ENCODE results near the gene FAM13B.
"Not testable (repeated sequence)": the region's sequence is repeated elsewhere in the genome, so short reads cannot be mapped to it uniquely, and the experiment has no call there.

The FAM13B gene

DNA sequence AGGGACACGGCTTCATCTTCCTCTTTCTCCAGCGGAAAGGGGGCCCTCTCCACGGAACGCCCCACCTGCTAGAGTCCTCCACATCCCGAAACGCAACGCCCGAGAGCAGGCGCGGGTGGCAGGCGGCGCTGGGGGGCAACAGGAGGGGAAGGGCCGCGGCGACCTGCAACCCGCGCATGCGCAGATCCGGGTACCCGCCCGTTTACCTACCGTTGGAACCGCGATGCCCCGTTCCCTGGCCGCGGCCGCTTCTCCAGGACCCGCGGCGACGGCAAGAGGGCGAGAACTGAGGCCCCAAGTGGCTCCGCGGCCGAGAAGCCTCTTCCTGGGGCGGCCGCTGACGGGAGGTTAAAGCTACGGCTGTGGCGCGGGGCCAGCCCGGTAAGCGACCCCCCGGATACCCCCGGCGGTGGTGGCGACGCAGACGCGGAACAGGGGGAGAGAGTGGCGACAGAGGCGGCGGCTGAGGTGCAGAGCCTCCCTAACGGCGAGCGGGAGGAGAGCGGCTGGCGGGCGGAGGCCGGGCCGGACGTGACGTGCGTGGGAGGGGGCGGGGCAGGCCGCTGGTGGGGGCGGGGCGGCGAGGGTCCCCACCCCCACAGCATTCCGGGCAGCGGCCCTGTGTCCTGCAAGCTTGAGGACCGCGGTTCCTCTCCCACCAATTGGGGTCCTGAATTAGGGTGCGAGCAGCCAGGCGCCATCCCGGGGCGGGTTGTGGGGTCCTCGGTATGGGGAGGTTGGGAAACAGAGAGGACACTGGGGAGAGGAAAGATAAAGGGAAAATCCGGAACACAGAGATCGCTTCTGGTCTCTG, at the start of gene FAM13B:
Gene FAM13B, minus strand, starts transcription at position 508 of the 814 bp plus-strand sequence. CDS start 13,968 bp downstream, outside the sequence.
- peak; percentile 76 for DNase-seq (ENCODE audit: low spot score)

DNA sequence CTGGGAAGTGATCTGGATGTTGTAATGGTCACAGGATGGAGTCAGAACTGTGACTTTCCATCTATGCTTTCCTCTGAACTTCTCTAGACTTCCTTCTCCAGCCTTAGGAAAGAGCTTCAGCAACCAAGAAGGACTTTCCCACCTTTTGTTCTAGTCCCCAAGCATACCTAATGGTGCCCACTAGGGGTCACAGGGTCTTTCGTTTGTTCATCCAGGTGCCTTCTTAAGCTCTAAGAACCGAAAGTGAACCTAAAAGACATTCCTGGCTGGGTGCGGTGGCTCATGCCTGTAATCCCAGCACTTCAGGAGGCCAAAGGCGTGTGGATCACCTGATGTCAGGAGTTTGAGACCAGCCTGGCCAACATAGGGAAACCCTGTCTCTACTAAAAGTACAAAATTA, 49.2 kb upstream of the FAM13B start:
- no peak for DNase-seq (ENCODE audit: low spot score)

GRCh38 chr5:138078006-138078643, 45.2 kb upstream of the FAM13B start:
- no peak for DNase-seq (ENCODE audit: low spot score)

GRCh38 chr5:138077064-138077696, 44.3 kb upstream of the FAM13B start:
- peak; percentile 77 for DNase-seq (ENCODE audit: low spot score)

DNA sequence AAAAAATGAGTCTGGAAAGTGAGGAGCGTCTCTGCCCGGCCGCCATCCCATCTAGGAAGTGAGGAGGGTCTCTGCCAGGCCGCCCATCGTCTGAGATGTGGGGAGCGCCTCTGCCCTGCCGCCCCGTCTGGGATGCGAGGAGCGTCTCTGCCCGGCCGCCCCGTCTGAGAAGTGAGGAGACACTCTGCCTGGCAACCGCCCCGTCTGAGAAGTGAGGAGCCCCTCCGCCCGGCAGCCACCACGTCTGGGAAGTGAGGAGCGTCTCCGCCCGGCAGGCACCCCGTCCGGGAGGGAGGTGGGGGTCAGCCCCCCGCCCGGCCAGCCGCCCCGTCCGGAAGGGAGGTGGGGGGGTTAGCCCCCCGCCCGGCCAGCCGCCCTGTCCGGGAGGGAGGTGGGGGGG, 37.1 kb upstream of the FAM13B start:
- DNase-seq (ENCODE audit: low spot score): not testable (repeated sequence)

DNA sequence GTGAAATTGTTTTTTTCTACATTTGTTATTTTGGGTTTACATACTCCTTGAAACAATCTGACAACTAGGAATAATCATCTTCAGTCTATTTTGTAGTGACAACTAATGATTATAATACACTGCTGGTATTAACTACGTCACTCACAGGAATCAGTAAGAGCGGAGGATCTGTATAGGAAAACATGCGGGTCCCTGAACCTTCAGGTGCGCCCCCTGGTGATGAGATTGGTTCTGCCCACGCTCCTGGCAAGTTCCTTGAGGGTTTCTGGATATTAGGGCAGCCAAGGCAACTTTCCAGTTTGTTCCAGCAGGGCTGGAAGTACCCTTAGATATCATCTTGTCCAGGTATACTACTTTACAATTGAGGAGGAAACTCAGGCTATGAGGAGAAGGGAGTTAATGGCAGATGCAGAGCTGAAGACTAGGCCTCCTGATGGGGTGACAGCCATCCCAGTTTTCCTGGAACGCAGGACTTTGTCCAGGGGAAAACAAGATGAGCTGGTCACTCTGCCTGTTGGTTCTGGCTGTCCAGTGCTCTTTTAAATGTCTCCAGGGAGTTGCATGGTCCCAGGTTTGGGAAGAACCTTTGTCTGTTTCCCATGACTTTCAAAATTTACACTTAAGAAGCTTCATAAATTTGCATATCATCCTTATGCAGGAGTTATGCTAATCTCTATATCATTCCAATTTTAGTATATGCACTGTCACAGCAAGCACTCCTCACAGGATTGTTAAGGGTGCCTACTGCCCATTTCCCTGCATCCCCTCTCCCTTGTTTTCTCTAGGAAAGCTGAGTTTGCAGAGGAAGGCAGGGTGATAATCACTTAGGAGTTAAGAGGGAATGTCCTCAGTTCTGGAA, 36.1 kb upstream of the FAM13B start:
- DNase-seq (ENCODE audit: low spot score): peak; percentile 74

DNA sequence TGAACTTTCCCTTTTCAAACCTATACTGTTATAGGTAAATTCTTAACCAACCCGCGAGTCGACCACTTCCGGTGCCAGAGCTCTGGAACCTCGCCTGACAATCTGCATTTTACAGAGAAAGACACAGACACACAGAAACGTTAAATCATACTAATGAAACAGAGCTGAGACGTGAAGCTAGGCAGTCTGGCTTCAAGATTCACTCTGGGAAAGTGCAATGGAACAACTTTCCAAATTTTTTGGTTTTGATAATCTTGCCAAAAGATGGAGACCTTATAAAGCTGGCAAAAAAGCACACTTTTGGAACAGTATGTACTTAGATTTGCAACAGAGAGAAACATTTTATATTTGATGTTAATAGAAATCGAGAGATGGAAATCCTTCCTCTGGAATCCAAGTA, 35.1 kb upstream of the FAM13B start:
- no peak for DNase-seq (ENCODE audit: low spot score)

DNA sequence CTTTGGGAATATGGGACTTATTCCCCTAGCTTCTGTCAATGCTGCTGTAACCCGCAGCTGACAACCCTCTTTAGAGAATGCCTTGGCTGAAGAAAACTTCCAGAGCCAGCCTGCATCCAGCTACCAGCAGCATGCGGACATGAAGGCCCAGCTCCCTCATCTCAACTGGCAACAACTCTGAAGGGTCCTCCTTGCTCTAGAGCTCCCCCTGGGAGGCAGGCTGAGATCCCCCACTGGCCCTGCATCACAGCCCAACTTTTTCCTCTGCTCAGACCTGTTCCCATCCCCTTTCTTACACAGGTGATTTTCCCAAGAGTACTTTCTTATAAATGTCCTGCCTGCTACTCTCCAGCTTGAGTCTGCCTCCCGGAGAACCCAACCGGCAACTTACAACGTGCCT, 32.2 kb upstream of the FAM13B start:
- peak; percentile 32 for DNase-seq (ENCODE audit: low spot score)

DNA sequence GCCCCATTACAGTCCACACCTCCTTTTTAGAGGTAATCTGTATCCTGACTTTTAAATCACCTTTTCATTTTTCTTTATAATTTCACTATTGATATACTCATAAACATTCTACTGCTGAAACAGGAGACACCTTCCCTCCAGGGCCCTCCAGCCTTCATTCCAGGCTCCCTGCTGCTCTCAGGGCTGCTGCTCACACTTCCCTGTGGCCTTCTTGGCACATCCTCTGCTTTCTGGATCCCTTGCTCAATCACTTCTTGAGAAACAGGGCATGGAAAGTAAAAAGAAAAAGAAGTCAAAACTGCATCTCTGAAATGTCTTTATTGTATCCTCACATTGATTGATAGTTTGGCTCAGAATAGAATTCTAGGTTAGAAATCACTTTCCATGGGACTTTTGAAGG, 31.6 kb upstream of the FAM13B start:
- no peak for DNase-seq (ENCODE audit: low spot score)

DNA sequence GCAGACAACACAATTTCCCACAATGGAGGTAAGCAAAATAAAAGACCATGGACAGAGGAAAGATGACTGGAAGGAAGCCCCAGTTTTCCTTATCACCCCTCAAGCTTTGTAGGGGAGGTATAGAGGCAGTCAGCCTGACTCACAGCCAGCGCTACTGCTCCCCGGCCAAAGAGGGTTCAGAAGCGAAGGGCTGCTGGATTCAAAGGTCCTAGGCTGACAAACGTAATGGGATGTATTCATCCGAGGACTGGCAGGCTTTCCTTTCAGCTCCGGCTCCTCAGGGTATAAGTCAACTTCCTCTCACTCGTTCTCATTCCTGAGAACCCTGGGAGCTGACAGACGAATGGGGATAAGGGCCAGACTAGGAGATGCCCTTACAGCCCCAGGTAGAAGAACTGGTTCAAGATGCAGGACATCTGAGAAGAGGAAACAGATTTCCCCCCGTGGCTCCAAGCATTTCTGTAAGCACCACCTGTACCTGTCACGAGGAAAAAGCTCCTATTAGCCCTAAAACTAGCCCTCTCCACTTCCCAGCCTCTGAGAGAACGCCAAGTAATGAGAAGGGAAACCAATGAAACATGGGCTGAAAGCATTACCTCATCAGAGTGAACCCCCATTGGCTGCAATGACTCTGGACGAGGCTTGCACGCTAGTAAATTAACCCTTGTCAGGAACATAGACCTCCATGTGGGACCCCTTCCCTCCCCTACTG, 22.1 kb upstream of the FAM13B start:
- DNase-seq (ENCODE audit: low spot score): no peak

DNA sequence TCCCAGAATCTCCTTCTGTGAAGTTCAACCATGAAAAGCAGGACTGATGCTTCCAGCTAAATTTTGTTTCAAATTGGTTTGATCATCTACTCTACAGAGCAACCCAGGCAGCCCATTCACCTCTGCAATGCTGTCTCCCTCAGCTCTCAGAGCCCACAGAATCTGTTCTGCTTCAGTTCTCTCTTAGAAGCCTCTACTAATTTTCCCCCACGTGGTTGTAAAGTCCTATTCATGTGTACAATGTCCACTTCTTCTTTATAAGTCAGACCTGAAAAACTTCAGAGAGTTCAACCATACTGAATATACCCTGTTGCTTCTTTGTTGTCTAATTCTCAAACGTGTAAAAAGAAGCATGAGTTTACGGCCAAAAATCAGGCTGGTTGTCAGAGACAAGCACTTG, 21.3 kb upstream of the FAM13B start:
- DNase-seq (ENCODE audit: low spot score): no peak

DNA sequence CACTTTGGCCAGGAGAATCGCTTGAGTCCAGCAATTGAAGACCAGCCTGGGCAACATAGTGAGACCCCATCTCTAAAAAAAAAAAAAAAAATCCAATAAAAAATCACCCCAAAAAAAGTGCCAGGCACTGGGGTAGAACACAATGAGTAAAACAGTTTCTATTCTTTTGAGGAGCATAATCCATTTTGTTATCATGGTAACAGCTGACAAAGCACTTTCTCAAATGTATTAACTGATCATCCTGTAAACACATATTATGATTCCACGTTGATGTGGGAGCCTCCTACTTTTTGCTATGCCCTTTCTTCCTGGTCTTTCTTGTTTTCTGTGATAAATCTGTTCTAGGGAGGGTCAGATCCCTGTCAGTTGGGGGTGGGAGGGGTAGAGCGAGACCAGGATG, 20.7 kb upstream of the FAM13B start:
- DNase-seq (ENCODE audit: low spot score): no peak

- not testable (repeated sequence) for DNase-seq (ENCODE audit: low spot score)
Observed at GRCh38 chr5:138052718-138053117, 19.8 kb upstream of the FAM13B start.

- DNase-seq (ENCODE audit: low spot score): no peak
Observed at GRCh38 chr5:138051441-138052296, 18.8 kb upstream of the FAM13B start.

DNA sequence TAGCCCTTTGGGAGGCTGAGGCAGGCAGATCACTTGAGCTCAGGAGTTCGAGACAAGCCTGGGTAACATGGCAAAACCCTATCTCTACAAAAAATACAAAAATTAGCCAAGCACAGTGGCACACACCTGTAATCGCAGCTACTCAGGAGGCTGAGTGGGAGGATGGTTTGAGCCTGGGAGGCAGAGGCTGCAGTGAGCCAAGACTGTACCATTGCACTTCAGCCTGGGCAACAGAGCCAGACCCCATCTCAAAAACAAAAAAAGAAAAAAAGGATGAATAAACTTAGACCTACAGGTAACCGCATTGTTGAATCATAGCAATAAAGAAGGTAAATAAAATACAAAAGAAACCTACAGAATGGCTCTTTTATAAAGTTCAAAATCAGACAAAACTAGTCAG, 12.4 kb upstream of the FAM13B start:
- not testable (repeated sequence) for DNase-seq (ENCODE audit: low spot score)

- DNase-seq (ENCODE audit: low spot score): no peak
Observed at GRCh38 chr5:138038826-138039225, 5.9 kb upstream of the FAM13B start.

DNA sequence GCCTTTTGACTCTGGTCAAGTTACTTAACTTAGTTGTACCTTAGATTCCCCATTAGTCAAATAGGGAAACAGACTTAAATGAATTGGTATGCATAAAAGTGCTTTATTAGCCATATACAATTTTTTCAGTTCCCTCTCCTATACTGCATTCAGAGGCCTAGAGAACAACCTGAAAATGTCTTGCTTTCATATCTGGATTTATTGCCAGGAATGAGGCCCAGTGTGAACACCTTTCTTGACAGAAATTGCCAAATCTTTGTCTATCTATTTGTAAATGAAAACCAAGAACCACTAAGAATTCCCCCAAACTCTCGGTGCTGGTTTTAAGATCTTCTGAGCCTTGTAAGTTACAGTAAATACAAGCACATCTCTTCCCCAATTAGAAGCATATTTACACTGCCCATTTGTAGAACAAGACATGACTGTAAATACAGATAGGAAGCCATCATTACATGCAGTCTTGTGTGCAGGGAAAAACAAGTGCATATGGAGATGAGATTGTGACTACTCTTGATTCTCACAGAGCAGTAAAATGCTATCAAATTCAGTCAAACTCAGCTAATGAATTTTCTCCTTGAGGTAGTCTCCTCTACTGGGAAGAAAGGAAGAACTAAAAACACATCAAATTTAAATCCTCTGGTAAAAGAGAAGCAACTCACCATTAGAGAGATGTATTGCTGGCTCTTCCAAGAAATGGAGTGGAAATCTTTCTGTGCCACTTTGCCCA, 5.2 kb upstream of the FAM13B start:
- DNase-seq (ENCODE audit: low spot score): no peak

- DNase-seq (ENCODE audit: low spot score): no peak
Observed at GRCh38 chr5:138037271-138037670, 4.4 kb upstream of the FAM13B start.

GRCh38 chr5:138035605-138036537, 3.0 kb upstream of the FAM13B start:
- DNase-seq (ENCODE audit: low spot score): peak; percentile 61

Measured in HuH-7 (cell line).